ENCODE measurements around the gene S100B. TPM values are rescaled to one million over a fixed set of nuclear protein-coding genes. Genes with fewer than 3 reads are reported as not detected.

S100B gene
- total and polyA plus RNA-seq, 2 of the 8 experiments (the other 6 are each of a cell fraction or from before 2014, with no cell fraction given) = 0.36 to 0.69 TPM

GRCh38 chr21:46568562-46568961 lies 36.3 kb downstream of the S100B start:
- Histone ChIP-seq H3K79me2 (ENCODE audit: control insufficient read depth in 1 of 2, insufficient read depth in 2 of 2, low read length in 2 of 2) (no peaks in the 10 kb centered on the region), H3K4me2 (ENCODE audit: insufficient read depth in 1 of 2, low read depth in 2 of 2, low read length in 2 of 2) (no peak overlapping the region), H2AK5ac (ENCODE audit: low read depth, low read length) (no peak overlapping the region), H3K56ac (replicated peaks; ENCODE audit: insufficient read length, low read depth, low read length) (no peak overlapping the region), H3K27ac (ENCODE audit: low read depth, low read length) (no peak overlapping the region), H2BK15ac (ENCODE audit: low read length) (no peak overlapping the region), H3K23ac (ENCODE audit: insufficient read length) (no peak overlapping the region), H2BK20ac (ENCODE audit: low read length) (no peak overlapping the region), H2BK120ac (replicated peaks; ENCODE audit: low read depth, low read length) (no peak overlapping the region), H2BK5ac (ENCODE audit: low read depth, low read length) (no peak overlapping the region), H3K4me3 (ENCODE audit: extremely low read depth in 1 of 4, insufficient read depth in 2 of 4, low read depth in 3 of 4, low read length in 4 of 4) (no peak overlapping the region), H3K4ac (replicated peaks; ENCODE audit: insufficient read length, low read depth, low read length) (no peak overlapping the region), H3K23me2 (ENCODE audit: low read depth, low read length) (no peaks in the 10 kb centered on the region), H3K9me3 (ENCODE audit: insufficient read depth in 2 of 2, low read depth in 1 of 2, low read length in 1 of 2) (no peaks in the 10 kb centered on the region), H4K20me1 (replicated peaks in 1 of 2; ENCODE audit: control insufficient read depth in 1 of 2, insufficient read depth in 2 of 2, low read length in 2 of 2) (peaks cover 0 to 3% of the 10 kb centered on the region in 2 experiments), H2BK12ac (ENCODE audit: low read depth, low read length) (no peak overlapping the region), H3K9ac (replicated peaks in 1 of 4; ENCODE audit: extremely low read depth in 1 of 4, low read depth in 3 of 4, low read length in 3 of 4) (no peak overlapping the region), H3K14ac (ENCODE audit: insufficient read length) (no peak overlapping the region), H4K91ac (replicated peaks; ENCODE audit: insufficient read length, low read length) (no peak overlapping the region), H2AFZ (ENCODE audit: low read length) (no peak overlapping the region), H3K4me1 (replicated peaks in 1 of 4; ENCODE audit: control insufficient read depth in 3 of 4, insufficient read depth in 4 of 4, low read length in 3 of 4) (no peaks in the 10 kb centered on the region), H3K36me3 (ENCODE audit: control insufficient read depth in 2 of 4, insufficient read depth in 4 of 4, low read length in 3 of 4) (peaks cover 4 to 22% (median 13%) of the 10 kb centered on the region in 4 experiments; a peak in 5 of 8 replicates), H3K79me1 (ENCODE audit: low read depth, low read length) (no peaks in the 10 kb centered on the region), H3K27me3 (replicated peaks in 1 of 4; ENCODE audit: control insufficient read depth in 3 of 4, extremely low read depth in 1 of 4, insufficient read depth in 3 of 4, low read length in 3 of 4) (no peaks in the 10 kb centered on the region), H4K5ac (ENCODE audit: insufficient read length, low read depth, low read length) (no peak overlapping the region), H4K8ac (ENCODE audit: extremely low read depth, insufficient read depth, low read length) (no peak overlapping the region), H3K18ac (ENCODE audit: extremely low read depth, low read length) (no peak overlapping the region)
- no peak for FAIRE-seq
- WGBS, 2 experiments (ENCODE audit: extremely low coverage in 1 of 2, insufficient coverage in 1 of 2, insufficient read length in 1 of 2, insufficient replicate concordance in 2 of 2, low coverage in 1 of 2, low lambda C conversion rate in 2 of 2, missing lambda C conversion rate in 1 of 2) = 96% methylated on average over 4 of the region's 4 CpGs; no CpG with 5 or more reads in 1 of the 2 experiments
- POLR2A ChIA-PET (ENCODE audit: partially characterized antibody) = no interaction called here
- no peak for DNase-seq (ENCODE audit: low read depth in 1 of 2, low spot score in 2 of 2)
- CTCF ChIA-PET (ENCODE audit: partially characterized antibody) = interaction anchor here (0.6 kb wide), 1 partner anchor 972 kb away, joined by 3 read pairs; no protein-coding TSS in a partner anchor
- TF ChIP-seq MAX (IDR thresholded peaks at IDR 0.05) (no peak), EGR1 (IDR thresholded peaks at IDR 0.05; ENCODE audit: borderline replicate concordance, low read depth, low read length) (no peak), SUZ12 (IDR thresholded peaks at IDR 0.05; ENCODE audit: low read length) (no peak), EP300 (IDR thresholded peaks at IDR 0.05; ENCODE audit: borderline replicate concordance in 1 of 2, low read depth in 2 of 2, low read length in 2 of 2) (no peak), NRF1 (IDR thresholded peaks at IDR 0.05; ENCODE audit: low read depth, low read length) (no peak), CREB1 (IDR thresholded peaks at IDR 0.05) (no peak), ASH2L (IDR thresholded peaks at IDR 0.05; ENCODE audit: low read length) (no peak), NANOG (IDR thresholded peaks at IDR 0.05; ENCODE audit: insufficient read depth, low read depth, low read length, poor library complexity, severe bottlenecking) (no peak), RFX5 (IDR thresholded peaks at IDR 0.05; ENCODE audit: borderline replicate concordance, low read depth, low read length) (no peak), RNF2 (IDR thresholded peaks at IDR 0.05; ENCODE audit: borderline replicate concordance, low read depth, low read length, missing control alignments, poor library complexity, severe bottlenecking) (no peak), RXRA (IDR thresholded peaks at IDR 0.05; ENCODE audit: insufficient read depth, low read depth, low read length) (no peak), JUND (IDR thresholded peaks at IDR 0.05; ENCODE audit: low read length) (no peak)

All from H1 (cell line).